Astrocyte (in vitro differentiated cells and primary cell): Measurements from ENCODE around the gene CMTM7.

Source experiments
- EZH2 ChIP-seq: IDR thresholded peaks from 2 replicates; pipeline ENCODE4 v1.6.1; 2012; ENCODE audit warnings: mild to moderate bottlenecking, low read length, inconsistent platforms; ENCODE audit not compliant: insufficient read depth
- TF ChIP-seq, protein P1 (sequence below): IDR thresholded peaks from 2 replicates; pipeline ENCODE4 v1.5.1; 2011; ENCODE audit warnings: low read depth, mild to moderate bottlenecking, inconsistent platforms, low read length, moderate library complexity; ENCODE audit not compliant: insufficient read depth

DNA sequence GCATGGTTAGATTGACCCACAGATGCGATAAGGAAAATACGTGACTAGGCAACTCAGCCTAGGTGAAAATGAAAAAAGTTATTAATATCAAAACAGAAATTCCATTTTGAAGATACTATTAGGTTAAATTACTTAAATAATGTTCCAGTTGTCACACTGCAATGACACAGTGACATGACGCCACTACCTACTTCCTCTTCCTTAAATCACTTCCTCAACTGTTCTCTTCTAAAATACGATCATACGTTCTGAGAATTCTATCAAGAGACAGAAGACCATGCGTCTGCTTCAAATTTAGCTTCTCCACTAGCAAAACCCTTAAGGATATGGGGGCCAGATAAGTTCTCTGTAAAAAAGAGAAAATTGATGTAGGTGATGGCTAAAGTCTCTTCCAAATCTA, 92.8 kb downstream of the CMTM7 start:
- TF ChIP-seq, protein P1, sequence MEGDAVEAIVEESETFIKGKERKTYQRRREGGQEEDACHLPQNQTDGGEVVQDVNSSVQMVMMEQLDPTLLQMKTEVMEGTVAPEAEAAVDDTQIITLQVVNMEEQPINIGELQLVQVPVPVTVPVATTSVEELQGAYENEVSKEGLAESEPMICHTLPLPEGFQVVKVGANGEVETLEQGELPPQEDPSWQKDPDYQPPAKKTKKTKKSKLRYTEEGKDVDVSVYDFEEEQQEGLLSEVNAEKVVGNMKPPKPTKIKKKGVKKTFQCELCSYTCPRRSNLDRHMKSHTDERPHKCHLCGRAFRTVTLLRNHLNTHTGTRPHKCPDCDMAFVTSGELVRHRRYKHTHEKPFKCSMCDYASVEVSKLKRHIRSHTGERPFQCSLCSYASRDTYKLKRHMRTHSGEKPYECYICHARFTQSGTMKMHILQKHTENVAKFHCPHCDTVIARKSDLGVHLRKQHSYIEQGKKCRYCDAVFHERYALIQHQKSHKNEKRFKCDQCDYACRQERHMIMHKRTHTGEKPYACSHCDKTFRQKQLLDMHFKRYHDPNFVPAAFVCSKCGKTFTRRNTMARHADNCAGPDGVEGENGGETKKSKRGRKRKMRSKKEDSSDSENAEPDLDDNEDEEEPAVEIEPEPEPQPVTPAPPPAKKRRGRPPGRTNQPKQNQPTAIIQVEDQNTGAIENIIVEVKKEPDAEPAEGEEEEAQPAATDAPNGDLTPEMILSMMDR: no peak
- TF ChIP-seq EZH2: no peak
